GM18861 (cell line): ENCODE results near the gene SPARCL1.
"Not testable (repeated sequence)": the region's sequence is repeated elsewhere in the genome, so short reads cannot be mapped to it uniquely, and the experiment has no call there.

Source experiments
- ATAC-seq: cut with Tn5 transposase; IDR thresholded peaks from one replicate; pipeline ENCODE4 v1.9.1; 2021; ENCODE audit not compliant: unreplicated experiment

Gene SPARCL1

DNA sequence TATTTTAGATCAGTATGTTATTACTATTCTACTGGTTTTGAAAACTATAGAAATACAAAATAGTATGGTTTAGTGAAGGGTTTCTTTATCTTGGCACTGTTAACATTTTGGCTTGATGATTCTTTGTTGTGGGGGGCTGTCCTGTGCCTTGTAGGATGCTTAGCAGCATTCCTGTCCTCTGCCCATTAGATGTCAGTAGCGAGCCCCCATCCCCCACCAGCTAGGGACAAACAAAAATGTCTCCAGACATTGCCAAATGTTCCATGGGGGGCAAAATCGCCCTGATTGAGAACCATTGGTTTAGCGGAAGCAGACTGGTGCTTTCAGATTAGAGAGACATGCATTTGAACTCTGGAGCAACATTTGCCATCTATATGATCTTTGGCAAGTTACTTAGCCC lies 23.3 kb downstream of the SPARCL1 start:
- ATAC-seq = no peak

- ATAC-seq = no peak
Measured at GRCh38 chr4:87502580-87503238, 26.5 kb downstream of the SPARCL1 start.

DNA sequence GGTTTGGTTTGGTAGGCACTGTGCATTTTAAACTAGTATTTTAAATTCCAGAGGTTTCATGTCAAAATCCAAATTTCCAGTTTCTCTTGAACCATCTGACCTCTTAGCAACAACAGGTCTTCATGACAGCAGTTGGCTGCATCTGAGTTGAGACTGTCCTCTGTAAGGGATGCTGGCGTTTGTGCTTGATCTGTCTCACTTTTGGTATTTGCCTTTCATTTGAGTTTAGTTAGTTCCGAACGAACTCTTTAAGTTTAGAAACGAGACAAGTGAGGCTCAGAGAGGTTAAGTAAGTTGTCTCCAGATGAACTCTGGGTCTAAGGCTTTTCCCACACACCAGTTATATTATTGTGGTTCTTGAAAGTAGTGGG lies 29.1 kb downstream of the SPARCL1 start:
- ATAC-seq = peak; percentile 30

DNA sequence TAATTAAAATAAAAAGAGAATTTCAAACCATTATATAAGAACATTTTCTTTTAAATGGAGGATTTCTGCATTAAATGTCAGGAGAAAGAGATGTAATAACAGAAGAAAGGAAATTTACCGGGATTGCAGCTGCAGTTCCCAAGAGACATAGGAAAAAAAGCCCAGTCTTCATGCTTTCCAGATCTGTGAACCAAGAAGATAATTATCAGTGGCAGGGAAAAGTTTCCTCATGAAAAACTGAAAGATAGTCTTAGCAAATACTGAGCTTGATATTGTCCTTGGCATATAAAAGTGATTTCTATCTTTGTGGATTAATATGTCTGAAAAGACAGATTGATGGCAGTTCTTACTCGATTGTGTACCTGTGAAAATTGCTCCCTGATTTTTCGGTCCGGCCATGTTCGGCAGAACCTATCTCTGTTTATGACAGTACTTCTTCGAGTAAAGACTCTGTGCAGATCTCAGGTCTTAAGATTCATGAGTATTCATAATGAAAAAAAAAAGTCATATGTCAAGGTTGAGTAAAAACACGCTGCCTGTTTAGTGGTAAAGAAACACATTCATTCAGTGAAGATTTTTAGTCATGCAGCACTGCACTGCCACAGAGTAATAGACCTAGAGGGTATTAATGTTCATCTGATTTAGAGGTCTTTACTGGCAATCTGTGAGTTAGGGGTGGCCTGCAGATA lies 29.6 kb downstream of the SPARCL1 start:
- peak; percentile 81 for ATAC-seq

DNA sequence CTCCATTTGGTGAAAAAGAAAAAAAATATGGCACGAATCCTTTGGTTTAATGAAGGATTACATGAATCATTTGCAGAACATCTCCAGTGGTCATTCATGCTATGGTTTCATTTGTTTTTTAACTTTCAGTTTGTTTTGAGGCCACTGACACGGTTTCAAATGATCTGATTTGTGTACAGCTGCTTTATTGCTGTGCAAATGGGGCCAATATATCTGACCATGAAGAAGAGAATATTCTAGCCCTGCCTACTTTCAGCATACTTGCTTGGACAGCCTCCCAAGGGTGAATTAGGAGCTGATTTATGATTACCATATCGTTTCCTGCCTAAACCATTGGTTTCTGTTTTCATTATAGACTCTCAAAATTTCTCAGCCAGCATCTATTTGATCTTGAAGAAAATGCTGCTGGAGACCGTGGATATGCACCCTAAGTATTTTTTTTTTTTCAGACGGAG lies 30.7 kb downstream of the SPARCL1 start:
- ATAC-seq = peak; percentile 76

GRCh38 chr4:87497578-87497977 lies 31.6 kb downstream of the SPARCL1 start:
- ATAC-seq = no peak

DNA sequence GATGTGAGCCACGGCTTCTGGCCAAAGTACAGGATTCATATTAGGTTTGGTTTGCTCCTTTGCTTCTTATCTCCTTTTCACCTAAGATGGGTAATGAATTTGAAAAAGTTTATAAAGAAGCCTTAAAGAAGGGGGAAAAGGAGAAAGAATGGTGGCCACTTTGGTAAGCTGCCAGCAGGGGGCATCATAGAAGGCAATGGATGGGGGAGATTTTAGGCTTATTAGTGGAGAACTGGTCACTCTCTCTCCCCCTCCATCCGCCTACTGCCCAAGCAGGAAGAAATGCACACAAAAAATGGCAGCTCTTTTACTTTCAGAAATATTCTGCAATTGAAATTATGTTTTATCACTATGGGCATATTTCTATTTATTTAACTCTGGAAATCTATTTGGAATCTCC lies 32.0 kb downstream of the SPARCL1 start:
- no peak for ATAC-seq

DNA sequence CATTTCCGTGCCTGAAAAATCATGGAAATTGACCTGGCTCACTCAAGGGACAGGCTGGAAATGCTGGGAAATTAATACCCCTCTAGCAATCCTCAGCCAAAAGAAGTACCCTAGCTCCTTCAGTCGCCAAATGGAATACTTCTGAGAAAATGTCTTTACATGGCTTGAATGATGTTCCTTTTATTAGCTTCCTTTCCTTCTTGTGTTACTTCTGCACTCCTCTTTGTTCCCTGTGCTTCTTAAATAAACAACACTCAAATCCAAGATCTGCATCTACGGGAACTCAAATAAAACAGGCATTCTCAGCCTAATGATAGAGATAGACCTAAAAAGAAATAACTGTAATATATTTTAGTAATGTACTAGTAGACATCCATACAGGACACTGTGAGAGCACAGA lies 36.1 kb downstream of the SPARCL1 start:
- ATAC-seq = no peak

DNA sequence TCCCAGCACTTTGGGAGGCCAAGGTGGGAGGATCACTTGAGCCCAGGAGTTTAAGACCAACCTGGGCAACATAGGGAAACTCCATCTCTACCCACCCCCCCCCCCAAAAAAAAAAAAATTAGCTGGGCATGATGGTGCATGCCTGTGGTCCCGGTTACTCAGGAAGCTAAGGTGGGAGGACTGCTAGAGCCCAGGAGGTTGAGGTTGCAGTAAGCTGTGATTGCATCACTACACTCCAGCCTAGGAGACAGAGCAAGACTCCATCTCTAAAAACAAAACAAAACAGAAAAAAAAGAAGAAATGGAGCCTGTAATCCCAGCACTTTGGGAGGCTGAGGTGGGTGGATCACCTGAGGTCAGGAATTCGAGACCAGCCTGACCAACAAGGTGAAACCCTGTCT lies 37.3 kb downstream of the SPARCL1 start:
- ATAC-seq = not testable (repeated sequence)

DNA sequence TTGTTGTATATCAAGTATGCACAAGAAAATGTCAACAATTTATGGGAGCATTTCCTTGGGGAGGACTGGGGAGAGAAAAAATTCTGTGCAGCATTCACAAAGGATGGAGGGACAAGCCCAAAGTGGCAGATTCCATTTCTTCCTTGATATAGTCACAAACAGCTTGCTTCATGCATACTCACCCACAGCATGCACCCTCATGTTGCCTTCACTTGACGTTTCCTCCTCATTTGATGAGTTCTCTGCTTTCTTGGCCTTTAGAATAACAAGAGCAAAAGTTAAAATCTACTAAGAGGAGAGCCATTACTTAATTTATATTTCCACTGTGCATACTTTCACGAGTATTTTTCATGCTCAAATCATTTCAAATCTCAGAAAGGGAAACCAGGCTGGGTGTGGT lies 37.7 kb downstream of the SPARCL1 start:
- ATAC-seq = no peak

DNA sequence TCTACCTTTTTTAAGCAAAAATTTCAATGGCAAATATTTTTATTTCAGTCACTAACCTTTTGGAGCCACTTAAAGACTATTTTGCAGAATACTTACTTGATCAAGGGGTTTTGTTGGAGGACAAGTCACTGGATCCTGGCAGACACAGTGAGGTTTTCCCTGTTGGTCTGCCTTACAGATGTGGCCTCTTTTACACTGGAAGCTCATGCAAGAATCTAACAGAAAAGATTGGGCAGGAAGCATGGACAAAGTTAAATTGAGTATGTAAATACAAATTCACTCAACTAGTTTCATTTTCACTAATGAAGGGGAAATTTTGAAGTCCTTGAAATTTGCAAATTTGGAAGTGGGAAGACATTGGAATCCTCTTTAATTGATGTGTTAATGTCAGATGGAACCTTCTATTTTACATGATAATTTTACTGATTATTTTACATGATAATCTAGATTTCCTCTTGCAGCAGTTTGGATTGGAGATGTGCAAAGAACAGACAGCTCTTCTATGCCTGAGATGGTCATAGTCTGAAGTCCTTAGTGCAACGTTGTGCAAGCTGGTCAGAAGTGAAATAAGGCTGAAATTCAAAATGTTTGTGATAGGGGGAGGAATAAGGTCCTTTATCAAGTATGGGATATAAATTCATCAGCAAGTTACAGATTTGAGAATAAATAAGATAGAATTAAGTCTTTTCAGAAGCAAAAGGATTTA lies 38.4 kb downstream of the SPARCL1 start:
- no peak for ATAC-seq

- no peak for ATAC-seq
Measured at GRCh38 chr4:87489678-87490077, 39.5 kb downstream of the SPARCL1 start.

GRCh38 chr4:87488666-87489065 lies 40.5 kb downstream of the SPARCL1 start:
- ATAC-seq = not testable (repeated sequence)

GRCh38 chr4:87483247-87483646 lies 45.9 kb downstream of the SPARCL1 start:
- ATAC-seq = not testable (repeated sequence)

DNA sequence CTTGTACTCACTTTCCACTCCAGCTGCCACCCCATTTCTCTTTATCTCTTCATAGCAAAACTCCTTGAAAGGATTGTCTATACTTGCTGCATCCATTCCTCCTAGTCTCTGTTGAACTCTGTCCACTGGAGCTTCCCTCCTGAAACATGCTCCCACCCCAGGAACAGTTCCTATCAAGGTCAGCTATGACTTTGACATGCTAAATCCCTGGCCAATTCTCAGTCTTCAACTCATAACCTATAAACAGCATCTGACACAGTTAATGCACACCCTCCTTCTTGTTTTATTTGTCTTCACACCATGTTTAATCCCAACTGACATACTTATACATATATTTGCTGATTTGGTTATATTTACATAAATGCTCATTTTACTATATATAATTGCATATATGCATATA lies 47.8 kb downstream of the SPARCL1 start:
- ATAC-seq = no peak

GRCh38 chr4:87478732-87479250 lies 50.4 kb downstream of the SPARCL1 start:
- no peak for ATAC-seq

- ATAC-seq = no peak
Measured at GRCh38 chr4:87476934-87477333, 52.2 kb downstream of the SPARCL1 start.

DNA sequence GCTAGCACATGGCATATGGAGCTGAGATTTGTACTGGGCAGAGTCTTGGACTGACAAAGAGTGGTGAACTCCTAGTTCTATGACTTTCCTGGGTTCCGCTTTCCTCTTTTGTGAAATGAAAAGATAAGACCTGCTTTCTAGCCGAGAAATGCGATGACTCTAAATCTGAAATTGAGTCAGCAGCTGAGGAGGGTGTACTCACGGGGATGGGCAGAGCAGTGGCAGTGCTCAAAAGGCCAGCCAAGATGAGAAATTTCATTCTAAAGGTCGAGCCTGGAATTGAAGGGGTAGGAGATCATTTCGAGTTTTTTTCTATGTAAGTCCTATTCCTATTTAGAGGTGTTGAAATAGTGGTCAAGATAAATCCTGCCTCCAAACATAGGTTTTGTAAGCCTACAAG lies 59.8 kb downstream of the SPARCL1 start:
- ATAC-seq = no peak

DNA sequence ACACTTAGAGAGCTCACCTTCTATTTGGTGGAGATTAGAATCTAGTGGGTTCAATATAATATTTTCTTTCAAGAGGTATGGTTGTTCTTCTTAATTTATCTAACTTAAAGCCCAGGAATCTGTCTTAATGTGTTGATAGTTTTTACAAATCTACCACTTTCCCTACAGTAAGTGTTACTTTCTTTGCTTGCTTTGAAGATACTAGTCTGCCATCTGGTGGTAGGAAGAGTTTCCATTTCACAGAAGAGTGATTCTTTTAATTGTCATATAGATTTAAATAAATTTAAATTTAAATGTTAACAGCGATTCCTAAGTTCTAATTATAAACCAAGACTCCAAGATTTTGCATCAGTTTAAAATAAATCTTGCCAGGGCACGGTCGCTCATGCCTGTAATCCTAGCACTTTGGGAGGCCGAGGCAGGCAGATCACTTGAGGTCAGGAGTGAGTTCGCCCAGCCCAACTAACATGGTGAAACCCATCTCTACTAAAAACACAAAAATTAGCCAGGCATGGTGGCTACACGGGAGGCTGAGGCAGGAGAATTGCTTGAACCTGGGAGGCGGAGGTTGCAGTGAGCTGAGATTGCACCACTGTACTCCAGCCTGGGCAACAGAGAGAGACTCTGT lies 63.3 kb downstream of the SPARCL1 start:
- no peak for ATAC-seq

- no peak for ATAC-seq
Measured at GRCh38 chr4:87462102-87462501, 67.1 kb downstream of the SPARCL1 start.

DNA sequence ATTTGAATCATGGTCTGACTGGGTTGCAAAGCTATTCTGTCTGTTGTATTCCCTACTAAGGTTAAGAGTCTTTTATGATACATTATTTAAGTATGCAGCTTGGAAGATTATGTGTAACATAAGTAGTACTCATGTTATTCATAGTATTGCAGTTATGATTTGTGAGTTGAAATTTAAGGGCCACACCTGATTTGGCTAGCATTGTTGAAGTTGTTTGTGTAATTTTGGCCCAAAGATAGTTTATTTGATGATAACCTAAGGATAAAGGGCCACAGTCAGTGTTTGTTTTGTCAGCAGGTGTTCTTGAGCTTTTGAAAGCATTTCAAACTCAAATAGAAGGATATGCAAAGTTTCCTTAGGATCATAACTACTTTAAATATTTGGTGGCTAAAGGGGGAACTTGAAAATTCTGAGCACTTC lies 67.9 kb downstream of the SPARCL1 start:
- ATAC-seq = no peak
